GM21529 (cell line): ENCODE data around the gene HNRNPUL2.
"Not testable (repeated sequence)": the region's sequence is repeated elsewhere in the genome, so short reads cannot be mapped to it uniquely, and the experiment has no call there.

Experiments used
- ATAC-seq: cut with Tn5 transposase; IDR thresholded peaks from one replicate; pipeline ENCODE4 v1.9.1; 2021; ENCODE audit not compliant: unreplicated experiment

The HNRNPUL2 gene

GRCh38 chr11:62727165-62727871 is at the start of gene HNRNPUL2:
TSS of gene HNRNPUL2 (minus strand) at chr11:62727457. CDS start at chr11:62727156, 301 bp downstream.
- peak; percentile 67 for ATAC-seq

GRCh38 chr11:62775646-62776045 is 48.4 kb upstream of the HNRNPUL2 start:
- no peak for ATAC-seq

GRCh38 chr11:62774407-62774806 is 47.1 kb upstream of the HNRNPUL2 start:
- no peak for ATAC-seq

GRCh38 chr11:62771144-62772021 is 44.1 kb upstream of the HNRNPUL2 start, which contains the start of gene TAF6L:
TSS of gene TAF6L (plus strand) at chr11:62771396. CDS start at chr11:62775784, 4,388 bp downstream.
- ATAC-seq: peak; percentile 83

GRCh38 chr11:62770778-62771143 is 43.5 kb upstream of the HNRNPUL2 start:
- no peak for ATAC-seq

GRCh38 chr11:62760867-62761227 is 33.6 kb upstream of the HNRNPUL2 start:
- not testable (repeated sequence) for ATAC-seq

- ATAC-seq: no peak
Measured at GRCh38 chr11:62757846-62758788, 30.9 kb upstream of the HNRNPUL2 start.

- no peak for ATAC-seq
Measured at GRCh38 chr11:62755086-62755615, 27.9 kb upstream of the HNRNPUL2 start.

GRCh38 chr11:62753736-62754603 is 26.7 kb upstream of the HNRNPUL2 start, which contains the start of gene ZBTB3:
TSS of gene ZBTB3 (minus strand) at chr11:62754160. CDS start at chr11:62753664, 496 bp downstream.
- ATAC-seq: peak; percentile 93

GRCh38 chr11:62752994-62753735 is 25.9 kb upstream of the HNRNPUL2 start:
- ATAC-seq: peak; percentile 8

- ATAC-seq: no peak
Measured at GRCh38 chr11:62752177-62752785, 25.0 kb upstream of the HNRNPUL2 start.

- not testable (repeated sequence) for ATAC-seq
Measured at GRCh38 chr11:62749931-62750330, 22.7 kb upstream of the HNRNPUL2 start.

- no peak for ATAC-seq
Measured at GRCh38 chr11:62747475-62748160, 20.4 kb upstream of the HNRNPUL2 start.

- no peak for ATAC-seq
Measured at GRCh38 chr11:62737196-62737595, 9.9 kb upstream of the HNRNPUL2 start.

- ATAC-seq: no peak
Measured at GRCh38 chr11:62732830-62733229, 5.6 kb upstream of the HNRNPUL2 start.

GRCh38 chr11:62730076-62730475 is 2.8 kb upstream of the HNRNPUL2 start:
- not testable (repeated sequence) for ATAC-seq

- peak; percentile 20 for ATAC-seq
Measured at GRCh38 chr11:62728171-62728988, 1.1 kb upstream of the HNRNPUL2 start, which contains the start of gene TTC9C. TSS of gene TTC9C (plus strand) at chr11:62728486. CDS start at chr11:62728849, 363 bp downstream.
